ENCODE data around the gene TCF4.

The TCF4 gene

GRCh38 chr18:55402731-55403405 is 185.1 kb downstream of the TCF4 start:
- Histone ChIP-seq H3K4me1 (ENCODE audit: insufficient read depth, low read length, poor library complexity, severe bottlenecking) (no peaks in the 10 kb centered on the region), H3K36me3 (ENCODE audit: insufficient read depth, low read length) (no peaks in the 10 kb centered on the region), H4K20me1 (ENCODE audit: insufficient read depth, low read length, poor library complexity, severe bottlenecking) (no peaks in the 10 kb centered on the region), H3K4me3 (ENCODE audit: low read length, poor library complexity, severe bottlenecking) (no peak overlapping the region), H3K27me3 (ENCODE audit: insufficient read depth, low read length, poor library complexity, severe bottlenecking) (no peaks in the 10 kb centered on the region), H3K79me2 (ENCODE audit: insufficient read depth, low read length) (no peaks in the 10 kb centered on the region), H3K9ac (ENCODE audit: low read depth, low read length, poor library complexity, severe bottlenecking) (no peak overlapping the region), H3K9me2 (replicated peaks; ENCODE audit: low read depth, low read length) (no peaks in the 10 kb centered on the region), H3F3A (ENCODE audit: low read depth) (no peaks in the 10 kb centered on the region), H3K9me3 (ENCODE audit: insufficient read depth, low read depth, low read length) (no peaks in the 10 kb centered on the region), H2AFZ (ENCODE audit: low read length) (no peak overlapping the region), H3K4me2 (ENCODE audit: low read depth, low read length, poor library complexity, severe bottlenecking) (no peak overlapping the region)
- TF ChIP-seq EZH2phosphoT487 (IDR thresholded peaks at IDR 0.05; ENCODE audit: borderline replicate concordance) = no peak
- TF ChIP-seq, protein P1, sequence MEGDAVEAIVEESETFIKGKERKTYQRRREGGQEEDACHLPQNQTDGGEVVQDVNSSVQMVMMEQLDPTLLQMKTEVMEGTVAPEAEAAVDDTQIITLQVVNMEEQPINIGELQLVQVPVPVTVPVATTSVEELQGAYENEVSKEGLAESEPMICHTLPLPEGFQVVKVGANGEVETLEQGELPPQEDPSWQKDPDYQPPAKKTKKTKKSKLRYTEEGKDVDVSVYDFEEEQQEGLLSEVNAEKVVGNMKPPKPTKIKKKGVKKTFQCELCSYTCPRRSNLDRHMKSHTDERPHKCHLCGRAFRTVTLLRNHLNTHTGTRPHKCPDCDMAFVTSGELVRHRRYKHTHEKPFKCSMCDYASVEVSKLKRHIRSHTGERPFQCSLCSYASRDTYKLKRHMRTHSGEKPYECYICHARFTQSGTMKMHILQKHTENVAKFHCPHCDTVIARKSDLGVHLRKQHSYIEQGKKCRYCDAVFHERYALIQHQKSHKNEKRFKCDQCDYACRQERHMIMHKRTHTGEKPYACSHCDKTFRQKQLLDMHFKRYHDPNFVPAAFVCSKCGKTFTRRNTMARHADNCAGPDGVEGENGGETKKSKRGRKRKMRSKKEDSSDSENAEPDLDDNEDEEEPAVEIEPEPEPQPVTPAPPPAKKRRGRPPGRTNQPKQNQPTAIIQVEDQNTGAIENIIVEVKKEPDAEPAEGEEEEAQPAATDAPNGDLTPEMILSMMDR (conservative IDR thresholded peaks at IDR 0.05; ENCODE audit: low read length) = no peak

GRCh38 chr18:55401638-55402191 is 186.3 kb downstream of the TCF4 start:
- Histone ChIP-seq H3K36me3 (ENCODE audit: insufficient read depth, low read length) (no peaks in the 10 kb centered on the region), H3K9me3 (ENCODE audit: insufficient read depth, low read depth, low read length) (no peaks in the 10 kb centered on the region), H3K4me2 (ENCODE audit: low read depth, low read length, poor library complexity, severe bottlenecking) (no peak overlapping the region), H2AFZ (ENCODE audit: low read length) (no peak overlapping the region), H3K9ac (ENCODE audit: low read depth, low read length, poor library complexity, severe bottlenecking) (no peak overlapping the region), H3K79me2 (ENCODE audit: insufficient read depth, low read length) (no peaks in the 10 kb centered on the region), H3F3A (ENCODE audit: low read depth) (no peaks in the 10 kb centered on the region), H3K4me3 (ENCODE audit: low read length, poor library complexity, severe bottlenecking) (no peak overlapping the region), H3K27me3 (ENCODE audit: insufficient read depth, low read length, poor library complexity, severe bottlenecking) (no peaks in the 10 kb centered on the region), H3K9me2 (replicated peaks; ENCODE audit: low read depth, low read length) (no peaks in the 10 kb centered on the region), H4K20me1 (ENCODE audit: insufficient read depth, low read length, poor library complexity, severe bottlenecking) (no peaks in the 10 kb centered on the region), H3K4me1 (ENCODE audit: insufficient read depth, low read length, poor library complexity, severe bottlenecking) (no peaks in the 10 kb centered on the region)
- TF ChIP-seq, protein P1 (conservative IDR thresholded peaks at IDR 0.05; ENCODE audit: low read length) = no peak
- no peak for TF ChIP-seq EZH2phosphoT487 (IDR thresholded peaks at IDR 0.05; ENCODE audit: borderline replicate concordance)

DNA sequence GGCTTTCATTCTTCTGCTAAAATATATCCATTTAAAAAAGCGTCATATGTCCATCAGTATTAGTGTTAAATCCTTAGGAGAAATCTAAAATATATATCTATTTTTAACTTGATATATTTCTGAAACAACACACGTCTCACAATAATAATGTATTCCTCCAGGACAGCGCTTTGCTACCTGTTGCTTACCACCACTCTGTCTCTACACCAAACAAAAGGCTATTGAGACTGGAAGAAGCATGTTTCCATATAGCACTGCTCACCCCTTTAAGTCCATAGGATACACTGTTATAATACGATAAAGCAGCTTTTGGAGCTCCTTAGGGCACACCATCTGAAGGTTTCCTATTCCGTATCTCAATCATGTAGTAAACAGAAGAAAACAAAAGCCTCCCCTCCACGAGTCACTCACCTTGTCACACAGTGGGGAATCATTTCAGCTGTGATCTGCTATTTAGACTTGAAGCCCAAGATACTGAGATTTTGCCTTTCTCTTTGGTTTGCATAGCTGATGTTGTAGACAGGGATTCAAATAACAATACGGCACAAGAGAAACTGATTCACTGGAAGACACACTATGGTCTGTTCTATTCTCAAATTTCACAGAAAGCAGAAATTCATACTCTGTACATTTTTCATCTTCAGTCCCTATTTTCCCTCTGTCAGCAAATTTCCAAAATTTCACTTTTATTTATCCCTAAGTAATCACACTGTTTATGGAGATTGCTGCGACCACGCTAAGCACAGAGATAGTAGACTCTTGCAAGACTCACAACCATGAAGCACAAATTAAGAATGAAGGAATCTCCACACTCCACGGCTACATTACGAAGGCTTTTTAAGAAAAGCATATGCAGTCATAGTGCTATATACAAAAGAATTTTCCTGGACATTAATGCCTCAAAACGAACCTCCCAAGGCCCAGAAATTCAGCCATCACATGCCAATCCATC is 187.1 kb downstream of the TCF4 start:
- no peaks in the 10 kb centered on the region for H4K20me1 ChIP-seq (ENCODE audit: insufficient read depth, low read length, poor library complexity, severe bottlenecking)
- no peaks in the 10 kb centered on the region for H3K79me2 ChIP-seq (ENCODE audit: insufficient read depth, low read length)
- H3K9me3 ChIP-seq (ENCODE audit: insufficient read depth, low read depth, low read length) = no peaks in the 10 kb centered on the region
- H3K27me3 ChIP-seq (ENCODE audit: insufficient read depth, low read length, poor library complexity, severe bottlenecking) = no peaks in the 10 kb centered on the region
- H3K9me2 ChIP-seq (replicated peaks; ENCODE audit: low read depth, low read length) = no peaks in the 10 kb centered on the region
- no peak overlapping the region for H3K4me3 ChIP-seq (ENCODE audit: low read length, poor library complexity, severe bottlenecking)
- no peaks in the 10 kb centered on the region for H3K4me1 ChIP-seq (ENCODE audit: insufficient read depth, low read length, poor library complexity, severe bottlenecking)
- no peaks in the 10 kb centered on the region for H3F3A ChIP-seq (ENCODE audit: low read depth)
- H3K36me3 ChIP-seq (ENCODE audit: insufficient read depth, low read length) = no peaks in the 10 kb centered on the region
- H3K9ac ChIP-seq (ENCODE audit: low read depth, low read length, poor library complexity, severe bottlenecking) = no peak overlapping the region
- TF ChIP-seq, protein P1 (conservative IDR thresholded peaks at IDR 0.05; ENCODE audit: low read length) = no peak
- no peak for TF ChIP-seq EZH2phosphoT487 (IDR thresholded peaks at IDR 0.05; ENCODE audit: borderline replicate concordance)
- no peak overlapping the region for H2AFZ ChIP-seq (ENCODE audit: low read length)
- H3K4me2 ChIP-seq (ENCODE audit: low read depth, low read length, poor library complexity, severe bottlenecking) = no peak overlapping the region

Measured in Loucy (cell line).